Measurements from ENCODE around the gene SLC49A4. TPM values are rescaled to one million over a fixed set of nuclear protein-coding genes. Genes with fewer than 3 reads are reported as not detected.

Gene SLC49A4
- total and polyA plus RNA-seq, 2 donors (not counting 1 experiment from before 2014, with no cell fraction given): 2.5 to 20.0 TPM

- peaks cover 0 to 3% (median 0%) of the 10 kb centered on the region in 3 donors for H3K9me3 ChIP-seq (ENCODE audit: control extremely low read depth in 1 of 3, control insufficient read depth in 2 of 3, insufficient read depth in 1 of 3, low read length in 2 of 3)
- H3K9me3 Mint-ChIP-seq (ENCODE audit: insufficient read depth): no peaks in the 10 kb centered on the region
- no peak overlapping the region for H3K4me3 ChIP-seq (ENCODE audit: control extremely low read depth in 1 of 5, extremely low read depth in 1 of 5, insufficient read depth in 1 of 5, low read depth in 2 of 5, low read length in 4 of 5)
- ChIA-PET POLR2A (interaction anchor here (0.7 kb wide), 1 partner anchor 9 kb away, joined by 8 read pairs; no protein-coding TSS in a partner anchor), CTCF (no interaction called here)
- no peak overlapping the region for H2AFZ ChIP-seq (ENCODE audit: insufficient read depth, low read depth, low read length, poor library complexity, severe bottlenecking)
- TF ChIP-seq EZH2 (IDR thresholded peaks at IDR 0.05; ENCODE audit: borderline replicate concordance, insufficient read depth, low read depth, low read length, poor library complexity, severe bottlenecking) (no peak), CTCF (IDR thresholded peaks at IDR 0.05) (no peak)
- no peak overlapping the region for H3K27ac ChIP-seq (ENCODE audit: low read length in 2 of 2)
- H3K79me2 ChIP-seq (ENCODE audit: control insufficient read depth, insufficient read depth, low read length): no peaks in the 10 kb centered on the region
- peaks cover 4 to 16% of the 10 kb centered on the region in 2 experiments for H3K36me3 ChIP-seq (replicated peaks in 1 of 2; ENCODE audit: control extremely low read depth in 1 of 2, control insufficient read depth in 1 of 2, extremely low read depth in 1 of 2, insufficient read depth in 2 of 2, low read length in 1 of 2)
- H3K4me1 Mint-ChIP-seq: no peaks in the 10 kb centered on the region
- H3K27me3 Mint-ChIP-seq: no peaks in the 10 kb centered on the region
- no peak overlapping the region for H3K9ac ChIP-seq (ENCODE audit: low read length)
- no peak overlapping the region for H3K4me3 Mint-ChIP-seq
- H3K4me2 ChIP-seq (replicated peaks; ENCODE audit: low read depth, low read length, poor library complexity, severe bottlenecking): no peak overlapping the region
- no peaks in the 10 kb centered on the region for H3K27me3 ChIP-seq (replicated peaks in 1 of 4; ENCODE audit: control extremely low read depth in 1 of 4, control insufficient read depth in 3 of 4, insufficient read depth in 4 of 4, low read length in 3 of 4)
- intact Hi-C loops (cut with micrococcal nuclease): no loop called here
- no peak for ATAC-seq (ENCODE audit: low read depth)
- DNase-seq: no peak
- H3K4me1 ChIP-seq (ENCODE audit: control insufficient read depth in 2 of 2, insufficient read depth in 2 of 2, low read length in 2 of 2): no peaks in the 10 kb centered on the region
- no peak overlapping the region for H3K27ac Mint-ChIP-seq
- 100% methylated on average over 1 of the region's 7 CpGs for WGBS (ENCODE audit: insufficient coverage)
- no peaks in the 10 kb centered on the region for H4K20me1 ChIP-seq (ENCODE audit: control insufficient read depth, insufficient read depth, low read length, poor library complexity, severe bottlenecking)
These were observed 29.9 kb downstream of the SLC49A4 start for GRCh38 chr3:122824465-122825381.

DNA sequence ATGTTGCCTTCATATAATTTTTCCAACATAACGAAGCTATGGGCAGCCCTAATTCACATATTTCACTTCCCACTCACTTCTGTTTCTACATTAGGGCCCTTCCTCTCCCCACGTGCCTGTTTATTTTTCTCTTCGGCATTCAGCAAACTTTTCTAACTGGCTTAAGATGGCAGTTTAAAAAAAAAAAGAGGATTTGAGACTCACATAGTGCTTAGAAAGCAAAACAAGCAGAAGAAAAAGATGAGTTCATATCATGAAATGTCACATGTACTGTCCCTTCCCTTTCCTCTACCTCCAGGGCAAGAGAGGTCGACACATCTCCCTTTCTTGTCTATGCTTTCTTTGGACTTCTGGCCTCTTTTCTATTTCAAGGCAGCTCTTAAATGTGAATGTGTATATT, 30.6 kb downstream of the SLC49A4 start:
- intact Hi-C loops (cut with micrococcal nuclease): no loop called here
- Histone ChIP-seq H3K4me2 (replicated peaks; ENCODE audit: low read depth, low read length, poor library complexity, severe bottlenecking) (no peak overlapping the region), H3K4me3 (ENCODE audit: control extremely low read depth in 1 of 5, extremely low read depth in 1 of 5, insufficient read depth in 1 of 5, low read depth in 2 of 5, low read length in 4 of 5) (no peak overlapping the region), H3K9me3 (ENCODE audit: control extremely low read depth in 1 of 3, control insufficient read depth in 2 of 3, insufficient read depth in 1 of 3, low read length in 2 of 3) (peaks cover 0 to 2% (median 0%) of the 10 kb centered on the region in 3 donors), H3K79me2 (ENCODE audit: control insufficient read depth, insufficient read depth, low read length) (no peaks in the 10 kb centered on the region), H3K27ac (ENCODE audit: low read length in 2 of 2) (no peak overlapping the region), H4K20me1 (ENCODE audit: control insufficient read depth, insufficient read depth, low read length, poor library complexity, severe bottlenecking) (no peaks in the 10 kb centered on the region), H2AFZ (ENCODE audit: insufficient read depth, low read depth, low read length, poor library complexity, severe bottlenecking) (no peak overlapping the region), H3K9ac (ENCODE audit: low read length) (no peak overlapping the region), H3K27me3 (replicated peaks in 1 of 4; ENCODE audit: control extremely low read depth in 1 of 4, control insufficient read depth in 3 of 4, insufficient read depth in 4 of 4, low read length in 3 of 4) (no peaks in the 10 kb centered on the region), H3K4me1 (ENCODE audit: control insufficient read depth in 2 of 2, insufficient read depth in 2 of 2, low read length in 2 of 2) (no peaks in the 10 kb centered on the region), H3K36me3 (replicated peaks in 1 of 2; ENCODE audit: control extremely low read depth in 1 of 2, control insufficient read depth in 1 of 2, extremely low read depth in 1 of 2, insufficient read depth in 2 of 2, low read length in 1 of 2) (peaks cover 5 to 16% of the 10 kb centered on the region in 2 experiments)
- TF ChIP-seq EZH2 (IDR thresholded peaks at IDR 0.05; ENCODE audit: borderline replicate concordance, insufficient read depth, low read depth, low read length, poor library complexity, severe bottlenecking): no peak
- TF ChIP-seq CTCF (IDR thresholded peaks at IDR 0.05): no peak
- ChIA-PET POLR2A (no interaction called here), CTCF (no interaction called here)
- Mint-ChIP-seq H3K4me1 (no peaks in the 10 kb centered on the region), H3K4me3 (no peak overlapping the region), H3K9me3 (ENCODE audit: insufficient read depth) (no peaks in the 10 kb centered on the region), H3K27me3 (no peaks in the 10 kb centered on the region), H3K27ac (no peak overlapping the region)
- no peak for ATAC-seq (ENCODE audit: low read depth)
- DNase-seq: no peak
- no CpG with 5 or more reads among the region's 4 CpGs for WGBS (ENCODE audit: insufficient coverage)

All from B cell (primary cell).